NT2/D1 (cell line): ENCODE measurements around the gene WDFY4.

ENCODE experiments used
- DNase-seq: peaks from one replicate; pipeline ENCODE4 v3.0.0-alpha.2; 2011; ENCODE audit warnings: low read depth, low spot score
- H3K27me3 ChIP-seq: 2 replicates; pipeline ENCODE4 v1.6.0; 2011; ENCODE audit warnings: mild to moderate bottlenecking; ENCODE audit not compliant: insufficient read length, insufficient read depth
- H3K36me3 ChIP-seq: 2 replicates; pipeline ENCODE4 v1.6.1; 2011; ENCODE audit warnings: mild to moderate bottlenecking, low read length, mixed read lengths; ENCODE audit not compliant: insufficient read depth, insufficient read length
- H3K4me1 ChIP-seq: 2 replicates; pipeline ENCODE4 v1.5.1; 2011; ENCODE audit not compliant: insufficient read depth, insufficient read length
- H3K4me3 ChIP-seq: 2 replicates; pipeline ENCODE4 v1.5.1; 2011; ENCODE audit warnings: low read depth; ENCODE audit not compliant: insufficient read length
- H3K9ac ChIP-seq: 2 replicates; pipeline ENCODE4 v1.6.0; 2011; ENCODE audit warnings: low read depth; ENCODE audit not compliant: insufficient read length
- H3K9me3 ChIP-seq: 2 replicates; pipeline ENCODE4 v1.5.1; 2011; ENCODE audit warnings: mild to moderate bottlenecking, low read length; ENCODE audit not compliant: insufficient read depth
- SUZ12 ChIP-seq: IDR thresholded peaks from 2 replicates; pipeline ENCODE4 v1.6.1; 2011; ENCODE audit not compliant: insufficient read length, insufficient read depth; ENCODE audit errors: extremely low read depth
- YY1 ChIP-seq: IDR thresholded peaks from 2 replicates; pipeline ENCODE4 v1.6.1; 2011; ENCODE audit not compliant: insufficient read length, insufficient read depth
- ZNF274 ChIP-seq: IDR thresholded peaks from 2 replicates; pipeline ENCODE4 v1.6.1; 2011; ENCODE audit warnings: mild to moderate bottlenecking, low read depth, low read length

The WDFY4 gene

GRCh38 chr10:48899781-48900180 lies 215.1 kb downstream of the WDFY4 start:
- Histone ChIP-seq H3K4me1 (no peaks in the 10 kb centered on the region), H3K36me3 (no peaks in the 10 kb centered on the region), H3K9ac (no peak overlapping the region), H3K27me3 (no peaks in the 10 kb centered on the region), H3K9me3 (no peaks in the 10 kb centered on the region), H3K4me3 (no peak overlapping the region)
- DNase-seq, result no peak
- no peak for TF ChIP-seq SUZ12
- no peak for TF ChIP-seq ZNF274
- no peak for TF ChIP-seq YY1

DNA sequence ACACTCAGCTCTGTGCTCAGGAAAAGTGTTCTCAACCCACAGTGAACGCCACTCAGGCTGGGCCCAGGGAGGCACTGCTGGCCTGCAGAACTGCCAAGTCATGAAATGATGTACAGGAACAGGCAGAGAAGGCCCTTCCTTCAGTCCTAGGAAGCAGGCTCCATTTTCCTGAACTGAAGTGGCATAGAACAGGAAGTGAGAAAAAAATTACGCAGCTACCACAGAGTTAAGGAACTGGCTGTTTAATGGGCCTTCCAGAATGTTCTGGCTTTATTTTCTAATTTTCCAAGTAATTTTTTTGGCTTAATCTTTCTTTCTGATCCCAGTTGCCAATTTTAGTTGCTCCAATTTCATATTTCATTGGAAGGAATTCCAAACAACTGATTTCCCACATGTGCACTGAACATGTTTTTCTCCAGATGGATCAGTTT lies 215.7 kb downstream of the WDFY4 start:
- H3K4me3 ChIP-seq, result no peak overlapping the region
- DNase-seq, result no peak
- H3K9me3 ChIP-seq, result no peaks in the 10 kb centered on the region
- no peaks in the 10 kb centered on the region for H3K36me3 ChIP-seq
- H3K27me3 ChIP-seq, result no peaks in the 10 kb centered on the region
- H3K9ac ChIP-seq, result no peak overlapping the region
- no peaks in the 10 kb centered on the region for H3K4me1 ChIP-seq
- no peak for TF ChIP-seq YY1
- no peak for TF ChIP-seq SUZ12

GRCh38 chr10:48901319-48901718 lies 216.6 kb downstream of the WDFY4 start:
- H3K4me1 ChIP-seq, result no peaks in the 10 kb centered on the region
- no peaks in the 10 kb centered on the region for H3K27me3 ChIP-seq
- no peaks in the 10 kb centered on the region for H3K9me3 ChIP-seq
- no peak overlapping the region for H3K4me3 ChIP-seq
- no peak overlapping the region for H3K9ac ChIP-seq
- no peaks in the 10 kb centered on the region for H3K36me3 ChIP-seq
- TF ChIP-seq YY1 (no peak), ZNF274 (no peak), SUZ12 (no peak)
- no peak for DNase-seq

GRCh38 chr10:48902096-48902495 lies 217.4 kb downstream of the WDFY4 start:
- Histone ChIP-seq H3K4me3 (no peak overlapping the region), H3K9ac (no peak overlapping the region), H3K9me3 (no peaks in the 10 kb centered on the region), H3K36me3 (no peaks in the 10 kb centered on the region), H3K4me1 (no peaks in the 10 kb centered on the region), H3K27me3 (no peaks in the 10 kb centered on the region)
- no peak for DNase-seq
- TF ChIP-seq ZNF274, result no peak
- no peak for TF ChIP-seq SUZ12
- no peak for TF ChIP-seq YY1

DNA sequence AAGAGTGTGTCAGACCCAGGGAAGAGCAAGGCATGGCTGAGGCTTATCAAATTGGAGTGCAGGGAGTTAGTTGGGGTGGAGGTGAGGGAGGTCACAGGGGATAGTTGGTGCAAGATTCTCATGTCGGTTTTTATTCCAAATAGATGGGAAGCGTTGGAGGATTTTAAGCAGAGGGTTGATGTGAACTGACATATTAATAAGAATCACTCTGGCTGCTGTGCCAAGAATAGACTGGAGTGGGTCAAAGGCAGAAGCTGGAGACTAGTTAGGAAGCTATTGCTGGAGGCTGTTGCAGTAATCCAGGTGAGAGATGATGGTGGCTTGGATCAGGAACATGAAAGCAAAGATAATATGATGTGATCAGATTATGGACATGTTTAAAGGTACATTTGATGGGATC lies 218.5 kb downstream of the WDFY4 start:
- TF ChIP-seq SUZ12 (no peak), YY1 (no peak), ZNF274 (no peak)
- H3K36me3 ChIP-seq, result no peaks in the 10 kb centered on the region
- H3K4me1 ChIP-seq, result no peaks in the 10 kb centered on the region
- DNase-seq, result no peak
- H3K9me3 ChIP-seq, result no peaks in the 10 kb centered on the region
- H3K4me3 ChIP-seq, result no peak overlapping the region
- H3K27me3 ChIP-seq, result no peaks in the 10 kb centered on the region
- no peak overlapping the region for H3K9ac ChIP-seq

GRCh38 chr10:48904861-48905260 lies 220.2 kb downstream of the WDFY4 start:
- no peaks in the 10 kb centered on the region for H3K27me3 ChIP-seq
- no peak for DNase-seq

GRCh38 chr10:48905311-48905710 lies 220.6 kb downstream of the WDFY4 start:
- TF ChIP-seq ZNF274 (no peak), SUZ12 (no peak), YY1 (no peak)
- no peak for DNase-seq
- Histone ChIP-seq H3K9me3 (no peaks in the 10 kb centered on the region), H3K36me3 (no peaks in the 10 kb centered on the region), H3K9ac (no peak overlapping the region), H3K4me1 (no peaks in the 10 kb centered on the region), H3K4me3 (no peak overlapping the region), H3K27me3 (no peaks in the 10 kb centered on the region)

More at GRCh38 chr10:48904861-48905260, 220.2 kb downstream of the WDFY4 start:
- TF ChIP-seq YY1, result no peak
- TF ChIP-seq ZNF274, result no peak
- no peak for TF ChIP-seq SUZ12
- Histone ChIP-seq H3K9me3 (no peaks in the 10 kb centered on the region), H3K4me3 (no peak overlapping the region), H3K9ac (no peak overlapping the region), H3K36me3 (no peaks in the 10 kb centered on the region), H3K4me1 (no peaks in the 10 kb centered on the region)

DNA sequence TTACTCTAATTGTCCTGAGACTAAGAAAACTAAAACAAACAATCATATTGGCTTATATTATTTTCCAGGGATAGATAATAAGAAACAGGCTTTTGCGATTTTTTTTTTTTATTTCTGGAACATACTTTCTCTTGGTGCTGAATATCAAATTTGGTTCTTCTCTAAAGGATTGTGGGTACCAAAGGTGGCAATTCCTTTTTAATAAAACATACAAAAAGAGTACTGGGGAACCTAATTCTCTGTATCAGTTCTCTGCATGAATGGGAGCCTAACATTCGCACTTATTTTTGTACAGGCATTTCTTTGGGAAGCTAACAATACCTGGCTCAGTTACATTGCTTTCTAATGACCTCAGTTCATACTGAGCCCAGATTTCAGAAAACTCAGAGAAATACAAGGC lies 222.2 kb downstream of the WDFY4 start:
- Histone ChIP-seq H3K36me3 (no peaks in the 10 kb centered on the region), H3K4me3 (no peak overlapping the region), H3K4me1 (no peaks in the 10 kb centered on the region), H3K9me3 (no peaks in the 10 kb centered on the region), H3K9ac (no peak overlapping the region), H3K27me3 (no peaks in the 10 kb centered on the region)
- no peak for TF ChIP-seq ZNF274
- no peak for TF ChIP-seq YY1
- TF ChIP-seq SUZ12, result no peak
- DNase-seq, result no peak
